Naive thymus-derived CD4-positive, alpha-beta T cell (primary cell): ENCODE measurements around the gene UBP1. TPM values are rescaled to one million over a fixed set of nuclear protein-coding genes. Genes with fewer than 3 reads are reported as not detected.

ENCODE experiments used
- ATAC-seq: fragments of 150-1000 bp; cut with Tn5 transposase; 2 replicates; pipeline ENCODE4 v1.10.0; 2021; ENCODE audit warnings: mild to moderate bottlenecking, moderate library complexity
- CTCF ChIA-PET: fragments of 350-600 bp; sonication (Branson Sonifier 250); formaldehyde crosslinking; loops from one replicate; lab custom pipeline; 2021; ENCODE audit warnings: antibody characterized with exemption; lab: Charles Lee
- POLR2A ChIA-PET: fragments of 350-600 bp; sonication (Branson Sonifier 250); formaldehyde crosslinking; loops from one replicate; lab custom pipeline; 2021; ENCODE audit warnings: antibody characterized with exemption, inconsistent platforms; lab: Charles Lee
- DNase-seq, 9 donors: peaks; one replicate each; pipeline versions ENCODE4 v3.0.0 to v3.0.0-alpha.2; 2020 to 2022; ENCODE audit warnings: mixed read lengths in 1 of 9
- H3K27ac ChIP-seq: one replicate; pipeline ENCODE4 v1.7.0; 2013; ENCODE audit warnings: mild to moderate bottlenecking, low read depth, low read length, moderate library complexity
- H3K27me3 ChIP-seq, 2 donors: one replicate each; pipeline ENCODE4 v1.7.0; 2013; ENCODE audit warnings: low read length in 2 of 2, mild to moderate bottlenecking in 2 of 2, moderate library complexity in 2 of 2; ENCODE audit not compliant: control insufficient read depth in 2 of 2, insufficient read depth in 2 of 2
- H3K36me3 ChIP-seq, 3 experiments: 1 replicate in 2 of 3; 2 replicates in 1 of 3; pipeline ENCODE4 v1.7.0; 2013; ENCODE audit warnings: low read length in 3 of 3, mild to moderate bottlenecking in 3 of 3, moderate library complexity in 1 of 3; ENCODE audit not compliant: insufficient read depth in 3 of 3, control insufficient read depth in 2 of 3
- H3K4me1 ChIP-seq, 2 donors: one replicate each; pipeline ENCODE4 v1.7.0; 2013; ENCODE audit warnings: low read length in 2 of 2, mild to moderate bottlenecking in 2 of 2, moderate library complexity in 1 of 2; ENCODE audit not compliant: control insufficient read depth in 2 of 2, insufficient read depth in 2 of 2
- H3K4me3 ChIP-seq: 2 replicates; pipeline ENCODE4 v1.7.0; 2013; ENCODE audit warnings: mild to moderate bottlenecking, low read length
- H3K9me3 ChIP-seq, 3 experiments: 1 replicate in 2 of 3; 2 replicates in 1 of 3; pipeline ENCODE4 v1.7.0; 2013; ENCODE audit warnings: low read length in 3 of 3; ENCODE audit not compliant: control insufficient read depth in 2 of 3
- H3K27ac Mint-ChIP-seq, 9 donors: one replicate each; pipeline ENCODE4 v1.8.0; 2020 to 2022; ENCODE audit warnings: mixed read lengths in 9 of 9, mild to moderate bottlenecking in 8 of 9, moderate library complexity in 5 of 9, inconsistent platforms in 2 of 9
- H3K27me3 Mint-ChIP-seq, 5 donors: one replicate each; pipeline ENCODE4 v1.8.0; 2021 to 2022; ENCODE audit warnings: mixed read lengths in 5 of 5, mild to moderate bottlenecking in 1 of 5
- H3K36me3 Mint-ChIP-seq, 5 donors: one replicate each; pipeline ENCODE4 v1.8.0; 2020 to 2022; ENCODE audit warnings: mixed read lengths in 5 of 5, mild to moderate bottlenecking in 3 of 5, inconsistent platforms in 1 of 5
- H3K4me1 Mint-ChIP-seq, 7 donors: one replicate each; pipeline ENCODE4 v1.8.0; 2020 to 2022; ENCODE audit warnings: mixed read lengths in 7 of 7, mild to moderate bottlenecking in 3 of 7, inconsistent platforms in 1 of 7
- H3K4me3 Mint-ChIP-seq, 10 donors: one replicate each; pipeline ENCODE4 v1.8.0; 2020 to 2022; ENCODE audit warnings: mild to moderate bottlenecking in 10 of 10, mixed read lengths in 10 of 10, moderate library complexity in 6 of 10, inconsistent platforms in 2 of 10
- H3K9me3 Mint-ChIP-seq, 11 donors: one replicate each; pipeline ENCODE4 v1.8.0; 2020 to 2022; ENCODE audit warnings: mixed read lengths in 11 of 11, mild to moderate bottlenecking in 4 of 11, inconsistent platforms in 1 of 11, moderate library complexity in 1 of 11
- intact Hi-C, 2 donors: fragments of 100-400 bp; cut with micrococcal nuclease; formaldehyde crosslinking; loops; one replicate each; pipeline ENCODE4 v1.15.1; 2023
- polyA plus RNA-seq, 2 donors: library from polyadenylated mRNA; unstranded; fragments of 300-500 nt; fragmentation: Illumina TruSeq; gene quantifications; one replicate each; pipeline ENCODE4 v1.2.3, GENCODE V29; 2021
- total RNA-seq, 6 experiments: library from RNA in 5 of 6; stranded (reverse) in 5 of 6; gene quantifications; 1 replicate in 5 of 6; 2 replicates in 1 of 6; pipeline ENCODE4 v1.2.3 and lab custom pipeline; 2021 to 2026

The UBP1 gene
- total and polyA plus RNA-seq, 7 experiments from 2014 or later = 9.9 to 116 (median 81.9) TPM

GRCh38 chr3:33402936-33403335 is 37.3 kb downstream of the UBP1 start:
- no peak overlapping the region for H3K27ac ChIP-seq
- H3K27ac Mint-ChIP-seq = peak overlapping the region in 2 of 9 donors; percentile 39 to 71
- CTCF ChIA-PET = no interaction called here
- no peaks in the 10 kb centered on the region for H3K27me3 ChIP-seq
- H3K36me3 Mint-ChIP-seq = peaks cover 13 to 62% (median 37%) of the 10 kb centered on the region in 5 donors
- peaks cover 0 to 2% (median 0%) of the 10 kb centered on the region in 7 donors for H3K4me1 Mint-ChIP-seq
- intact Hi-C loops = no loop called here
- H3K9me3 ChIP-seq = no peaks in the 10 kb centered on the region
- H3K9me3 Mint-ChIP-seq = peaks cover 0 to 2% (median 0%) of the 10 kb centered on the region in 11 donors
- no peaks in the 10 kb centered on the region for H3K4me1 ChIP-seq
- DNase-seq (no peak), ATAC-seq (no peak)
- H3K4me3 ChIP-seq = no peak overlapping the region
- peaks cover 33 to 87% (median 36%) of the 10 kb centered on the region in 3 experiments for H3K36me3 ChIP-seq
- no peak overlapping the region for H3K4me3 Mint-ChIP-seq
- POLR2A ChIA-PET = no interaction called here
- no peaks in the 10 kb centered on the region for H3K27me3 Mint-ChIP-seq

- Histone ChIP-seq H3K36me3 (peaks cover 25 to 87% (median 38%) of the 10 kb centered on the region in 3 experiments), H3K27ac (no peak overlapping the region), H3K9me3 (no peaks in the 10 kb centered on the region), H3K4me3 (no peak overlapping the region), H3K27me3 (no peaks in the 10 kb centered on the region), H3K4me1 (no peaks in the 10 kb centered on the region)
- no peak for DNase-seq
- POLR2A ChIA-PET = interaction anchor here (1.0 kb wide), 1 partner anchor 53 kb away, joined by 3 read pairs; no protein-coding TSS in a partner anchor
- H3K27me3 Mint-ChIP-seq = no peaks in the 10 kb centered on the region
- H3K27ac Mint-ChIP-seq = peak overlapping the region in 1 of 9 donors; percentile 10
- CTCF ChIA-PET = interaction anchor here (1.3 kb wide), 1 partner anchor 29 kb away, joined by 4 read pairs; no protein-coding TSS in a partner anchor
- intact Hi-C loops = no loop called here
- peaks cover 0 to 2% (median 0%) of the 10 kb centered on the region in 7 donors for H3K4me1 Mint-ChIP-seq
- no peak overlapping the region for H3K4me3 Mint-ChIP-seq
- H3K9me3 Mint-ChIP-seq = peaks cover 0 to 2% (median 0%) of the 10 kb centered on the region in 11 donors
- no peak for ATAC-seq
- peaks cover 17 to 64% (median 42%) of the 10 kb centered on the region in 5 donors for H3K36me3 Mint-ChIP-seq
Observed at GRCh38 chr3:33401781-33402180, 38.4 kb downstream of the UBP1 start.

- H3K27ac Mint-ChIP-seq = peak overlapping the region in 2 of 9 donors; percentile 49 to 74
- H3K4me1 Mint-ChIP-seq = peaks cover 0 to 2% (median 0%) of the 10 kb centered on the region in 7 donors
- H3K9me3 ChIP-seq = no peaks in the 10 kb centered on the region
- ATAC-seq = no peak
- H3K4me3 Mint-ChIP-seq = no peak overlapping the region
- DNase-seq = no peak
- ChIA-PET POLR2A (no interaction called here), CTCF (no interaction called here)
- H3K4me1 ChIP-seq = no peaks in the 10 kb centered on the region
- intact Hi-C loops = no loop called here
- H3K27me3 ChIP-seq = no peaks in the 10 kb centered on the region
- no peak overlapping the region for H3K27ac ChIP-seq
- no peaks in the 10 kb centered on the region for H3K27me3 Mint-ChIP-seq
- peaks cover 0 to 2% (median 0%) of the 10 kb centered on the region in 11 donors for H3K9me3 Mint-ChIP-seq
- H3K36me3 ChIP-seq = peaks cover 22 to 83% (median 47%) of the 10 kb centered on the region in 3 experiments
- H3K36me3 Mint-ChIP-seq = peaks cover 17 to 72% (median 47%) of the 10 kb centered on the region in 5 donors
- no peak overlapping the region for H3K4me3 ChIP-seq
Observed at GRCh38 chr3:33398410-33398809, 41.8 kb downstream of the UBP1 start.

- DNase-seq (no peak), ATAC-seq (no peak)
- no peak overlapping the region for H3K27ac Mint-ChIP-seq
- H3K36me3 Mint-ChIP-seq = peaks cover 22 to 74% (median 44%) of the 10 kb centered on the region in 5 donors
- no peaks in the 10 kb centered on the region for H3K9me3 Mint-ChIP-seq
- intact Hi-C loops = no loop called here
- H3K27ac ChIP-seq = no peak overlapping the region
- no peaks in the 10 kb centered on the region for H3K27me3 ChIP-seq
- H3K9me3 ChIP-seq = no peaks in the 10 kb centered on the region
- no peak overlapping the region for H3K4me3 ChIP-seq
- peaks cover 31 to 82% (median 40%) of the 10 kb centered on the region in 3 experiments for H3K36me3 ChIP-seq
- CTCF ChIA-PET = interaction anchor here (0.6 kb wide), 1 partner anchor 16 kb away, joined by 4 read pairs; no protein-coding TSS in a partner anchor
- H3K4me1 ChIP-seq = no peaks in the 10 kb centered on the region
- peaks cover 0 to 15% (median 0%) of the 10 kb centered on the region in 7 donors for H3K4me1 Mint-ChIP-seq
- POLR2A ChIA-PET = interaction anchor here (0.6 to 0.7 kb wide), 2 partner anchors 24 to 1941 kb away, joined by 4 to 5 read pairs; no protein-coding TSS in a partner anchor
- H3K4me3 Mint-ChIP-seq = no peak overlapping the region
- no peaks in the 10 kb centered on the region for H3K27me3 Mint-ChIP-seq
Observed at GRCh38 chr3:33395900-33396299, 44.3 kb downstream of the UBP1 start.

- peaks cover 27 to 86% (median 40%) of the 10 kb centered on the region in 3 experiments for H3K36me3 ChIP-seq
- intact Hi-C loops = no loop called here
- peaks cover 20 to 77% (median 47%) of the 10 kb centered on the region in 5 donors for H3K36me3 Mint-ChIP-seq
- no peaks in the 10 kb centered on the region for H3K9me3 ChIP-seq
- H3K4me1 ChIP-seq = no peaks in the 10 kb centered on the region
- POLR2A ChIA-PET = no interaction called here
- H3K27ac ChIP-seq = no peak overlapping the region
- no peak overlapping the region for H3K4me3 ChIP-seq
- H3K27me3 ChIP-seq = no peaks in the 10 kb centered on the region
- CTCF ChIA-PET = interaction anchor here (1.5 kb wide), 1 partner anchor 22 kb away, joined by 4 read pairs; no protein-coding TSS in a partner anchor
- DNase-seq = no peak
- H3K27me3 Mint-ChIP-seq = no peaks in the 10 kb centered on the region
- H3K4me1 Mint-ChIP-seq = peaks cover 0 to 15% (median 0%) of the 10 kb centered on the region in 7 donors
- H3K9me3 Mint-ChIP-seq = no peaks in the 10 kb centered on the region
- no peak overlapping the region for H3K4me3 Mint-ChIP-seq
- no peak overlapping the region for H3K27ac Mint-ChIP-seq
- ATAC-seq = no peak
Observed at GRCh38 chr3:33394403-33395054, 45.7 kb downstream of the UBP1 start.

GRCh38 chr3:33392703-33393125 is 47.5 kb downstream of the UBP1 start:
- Mint-ChIP-seq H3K27ac (peak overlapping the region in 2 of 9 donors; percentile 10 to 14), H3K27me3 (no peaks in the 10 kb centered on the region), H3K9me3 (no peaks in the 10 kb centered on the region), H3K4me1 (peaks cover 0 to 15% (median 0%) of the 10 kb centered on the region in 7 donors), H3K4me3 (no peak overlapping the region), H3K36me3 (peaks cover 23 to 66% (median 45%) of the 10 kb centered on the region in 5 donors)
- intact Hi-C loops = no loop called here
- no peaks in the 10 kb centered on the region for H3K9me3 ChIP-seq
- H3K36me3 ChIP-seq = peaks cover 17 to 76% (median 22%) of the 10 kb centered on the region in 3 experiments
- H3K27me3 ChIP-seq = no peaks in the 10 kb centered on the region
- no peaks in the 10 kb centered on the region for H3K4me1 ChIP-seq
- H3K27ac ChIP-seq = no peak overlapping the region
- H3K4me3 ChIP-seq = no peak overlapping the region
- CTCF ChIA-PET = no interaction called here
- POLR2A ChIA-PET = no interaction called here
- DNase-seq = no peak
- no peak for ATAC-seq
